Measurements from ENCODE around the gene APOBEC3B. TPM values are rescaled to one million over a fixed set of nuclear protein-coding genes. Genes with fewer than 3 reads are reported as not detected.

The APOBEC3B gene
- total RNA-seq, 1 donor from 2014 or later: 1.6 TPM

DNA sequence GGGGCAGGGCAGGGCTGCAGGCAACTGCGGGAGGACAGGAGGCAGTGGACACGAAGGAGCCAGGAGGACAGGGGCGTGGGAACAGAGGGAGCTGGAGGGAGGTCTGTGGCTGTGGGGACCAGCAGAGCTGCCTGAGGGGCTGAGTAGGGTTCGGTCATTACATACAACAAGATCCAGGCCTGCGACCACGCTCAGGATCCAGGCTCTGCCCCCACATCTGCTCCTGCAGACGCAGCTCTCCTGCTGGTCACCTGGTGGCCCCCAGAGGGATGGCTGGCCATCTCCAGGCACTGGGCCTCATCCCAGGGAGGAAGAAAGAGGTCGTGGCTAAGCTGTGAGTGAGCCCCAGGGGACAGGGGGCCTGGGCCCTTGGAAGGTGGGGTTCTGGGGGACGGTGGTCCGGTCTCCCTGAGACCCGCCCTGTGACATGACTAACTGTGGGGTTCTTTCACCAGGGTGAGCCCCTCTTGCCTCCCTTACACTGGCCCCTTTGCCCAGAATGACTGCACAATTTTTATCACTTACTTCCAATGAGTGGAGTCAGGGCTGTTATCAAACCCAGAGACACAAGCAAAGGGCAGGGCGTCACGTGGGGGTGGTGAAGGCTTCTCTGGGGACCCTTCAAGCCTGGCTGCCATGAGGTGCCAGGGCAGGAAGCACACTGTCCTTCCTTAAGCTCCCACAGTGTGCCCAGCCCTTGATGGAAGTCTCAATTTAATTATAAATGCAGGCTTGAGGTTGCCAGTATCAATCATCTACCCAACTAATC lies 31.4 kb upstream of the APOBEC3B start:
- Histone ChIP-seq H3K4me3 (ENCODE audit: low read length in 3 of 3) (no peak overlapping the region), H3K9me3 (ENCODE audit: control insufficient read depth in 3 of 3, low read length in 3 of 3) (no peaks in the 10 kb centered on the region), H3K36me3 (ENCODE audit: control insufficient read depth in 3 of 3, insufficient read depth in 3 of 3, low read length in 3 of 3) (no peaks in the 10 kb centered on the region), H3K27me3 (ENCODE audit: control insufficient read depth in 3 of 3, insufficient read depth in 3 of 3, low read length in 3 of 3) (peaks cover 23 to 51% (median 44%) of the 10 kb centered on the region in 3 donors), H3K9ac (ENCODE audit: low read depth in 1 of 3, low read length in 3 of 3) (no peak overlapping the region), H3K27ac (ENCODE audit: low read depth, low read length) (no peak overlapping the region), H3K4me1 (ENCODE audit: control insufficient read depth in 3 of 3, insufficient read depth in 3 of 3, low read length in 3 of 3) (no peaks in the 10 kb centered on the region)

DNA sequence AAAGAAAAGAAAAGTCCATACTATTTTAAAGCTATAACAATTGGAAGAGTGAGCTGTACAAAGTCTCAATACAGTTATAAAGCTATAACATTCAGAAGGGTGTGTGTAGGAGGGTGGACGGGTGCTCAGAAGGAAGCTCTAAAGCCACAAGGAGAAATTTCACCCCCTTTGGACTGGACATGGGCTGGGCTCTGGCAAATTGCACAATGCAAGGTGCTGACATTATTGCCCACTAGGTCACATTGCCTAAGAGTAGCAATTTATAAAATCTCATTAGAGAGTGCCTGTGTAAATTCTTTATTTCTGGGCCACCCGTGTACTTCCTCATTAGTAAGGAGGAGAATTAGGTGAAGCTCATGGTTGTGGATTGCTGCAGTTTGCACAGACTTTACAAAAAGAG lies 30.4 kb upstream of the APOBEC3B start:
- Histone ChIP-seq H3K9me3 (ENCODE audit: control insufficient read depth in 3 of 3, low read length in 3 of 3) (no peaks in the 10 kb centered on the region), H3K36me3 (ENCODE audit: control insufficient read depth in 3 of 3, insufficient read depth in 3 of 3, low read length in 3 of 3) (no peaks in the 10 kb centered on the region), H3K27ac (ENCODE audit: low read depth, low read length) (no peak overlapping the region), H3K4me1 (ENCODE audit: control insufficient read depth in 3 of 3, insufficient read depth in 3 of 3, low read length in 3 of 3) (no peaks in the 10 kb centered on the region), H3K9ac (ENCODE audit: low read depth in 1 of 3, low read length in 3 of 3) (no peak overlapping the region), H3K27me3 (ENCODE audit: control insufficient read depth in 3 of 3, insufficient read depth in 3 of 3, low read length in 3 of 3) (peaks cover 23 to 49% (median 48%) of the 10 kb centered on the region in 3 donors), H3K4me3 (ENCODE audit: low read length in 3 of 3) (no peak overlapping the region)

DNA sequence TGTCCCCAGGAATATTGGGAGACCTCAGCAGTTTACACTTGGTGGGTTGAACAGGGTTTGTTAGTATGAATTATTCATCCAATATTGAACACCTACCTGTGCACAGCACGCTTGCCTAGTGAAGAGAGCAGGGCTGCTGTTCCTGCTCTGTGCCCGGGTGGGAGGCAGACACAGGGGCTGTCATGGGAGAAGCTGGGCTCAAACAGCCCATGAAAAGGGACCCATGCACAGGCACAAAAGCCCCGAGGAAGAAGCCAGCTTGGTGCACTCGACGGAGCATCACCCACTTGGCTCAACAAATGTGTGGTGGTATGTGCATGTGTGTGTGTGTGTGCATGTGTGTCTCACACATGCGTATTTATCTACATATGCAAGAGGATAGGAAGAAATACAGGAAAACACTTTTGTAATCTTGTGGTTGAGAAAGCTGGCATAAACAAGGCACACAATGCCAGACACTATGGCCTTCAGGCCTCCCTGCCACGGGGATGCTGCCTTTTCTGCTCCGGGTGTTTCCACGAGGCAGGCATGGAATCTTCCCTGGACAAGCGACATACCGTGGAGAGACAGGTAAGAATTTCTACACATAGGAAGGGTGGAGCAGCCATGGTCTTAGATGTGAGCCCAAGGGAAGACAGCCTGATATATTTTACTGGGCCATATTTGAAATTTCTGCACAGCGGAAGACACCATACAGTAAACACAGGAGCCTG lies 29.7 kb upstream of the APOBEC3B start:
- H3K27ac ChIP-seq (ENCODE audit: low read depth, low read length): no peak overlapping the region

GRCh38 chr22:38953091-38953490 lies 29.1 kb upstream of the APOBEC3B start:
- Histone ChIP-seq H3K4me3 (ENCODE audit: low read length in 3 of 3) (no peak overlapping the region), H3K9ac (ENCODE audit: low read depth in 1 of 3, low read length in 3 of 3) (no peak overlapping the region)

More for the DNA sequence above, 29.7 kb upstream of the APOBEC3B start:
- H3K4me3 ChIP-seq (ENCODE audit: low read length in 3 of 3): no peak overlapping the region
- no peaks in the 10 kb centered on the region for H3K4me1 ChIP-seq (ENCODE audit: control insufficient read depth in 3 of 3, insufficient read depth in 3 of 3, low read length in 3 of 3)
- peaks cover 21 to 47% (median 45%) of the 10 kb centered on the region in 3 donors for H3K27me3 ChIP-seq (ENCODE audit: control insufficient read depth in 3 of 3, insufficient read depth in 3 of 3, low read length in 3 of 3)
- no peak overlapping the region for H3K9ac ChIP-seq (ENCODE audit: low read depth in 1 of 3, low read length in 3 of 3)
- H3K9me3 ChIP-seq (ENCODE audit: control insufficient read depth in 3 of 3, low read length in 3 of 3): no peaks in the 10 kb centered on the region
- no peaks in the 10 kb centered on the region for H3K36me3 ChIP-seq (ENCODE audit: control insufficient read depth in 3 of 3, insufficient read depth in 3 of 3, low read length in 3 of 3)

DNA sequence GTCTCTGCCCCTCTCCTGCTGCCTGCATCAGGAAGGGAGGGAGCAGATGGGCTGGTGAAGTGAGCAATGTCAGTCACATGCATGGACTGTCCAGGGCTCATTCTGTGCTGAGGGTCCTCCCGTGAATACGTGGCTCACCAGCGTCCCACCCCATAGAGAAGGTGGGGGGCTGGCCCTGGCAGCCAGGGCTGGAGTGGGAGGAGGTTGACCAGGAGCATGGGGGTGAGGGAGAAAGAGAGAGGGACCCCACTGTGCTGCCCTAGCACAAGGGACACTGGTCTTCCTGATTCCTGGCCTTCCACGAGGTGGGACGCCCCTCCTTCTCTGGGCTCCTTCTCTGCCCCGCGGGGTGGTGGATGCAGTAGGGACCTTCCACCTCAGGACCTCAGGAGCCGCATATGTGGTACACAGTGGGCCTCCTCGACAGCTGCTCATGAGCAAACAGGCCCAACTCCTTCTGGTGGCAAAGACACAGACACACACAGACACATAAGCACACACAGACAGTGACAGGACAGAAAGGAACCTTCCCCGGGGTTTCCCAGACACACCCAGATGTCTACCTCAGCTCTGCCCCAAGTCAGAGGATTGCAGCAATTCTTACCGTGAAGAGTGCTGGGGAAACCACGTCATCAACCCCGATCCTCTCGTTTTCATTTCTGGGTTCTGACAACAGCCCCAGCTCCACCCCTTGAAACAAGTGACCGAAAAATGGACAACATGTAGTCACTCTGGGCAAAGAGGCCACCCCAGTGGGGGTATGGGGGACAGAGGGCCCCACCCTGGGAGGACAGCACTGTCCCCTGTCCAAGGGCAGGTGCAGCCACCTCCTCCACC lies 28.4 kb upstream of the APOBEC3B start:
- Histone ChIP-seq H3K27me3 (ENCODE audit: control insufficient read depth in 3 of 3, insufficient read depth in 3 of 3, low read length in 3 of 3) (peaks cover 11 to 38% (median 36%) of the 10 kb centered on the region in 3 donors), H3K27ac (ENCODE audit: low read depth, low read length) (no peak overlapping the region), H3K36me3 (ENCODE audit: control insufficient read depth in 3 of 3, insufficient read depth in 3 of 3, low read length in 3 of 3) (no peaks in the 10 kb centered on the region), H3K4me1 (ENCODE audit: control insufficient read depth in 3 of 3, insufficient read depth in 3 of 3, low read length in 3 of 3) (no peaks in the 10 kb centered on the region), H3K9ac (ENCODE audit: low read depth in 1 of 3, low read length in 3 of 3) (peak overlapping the region in 1 of 3 donors; percentile 25), H3K9me3 (ENCODE audit: control insufficient read depth in 3 of 3, low read length in 3 of 3) (no peaks in the 10 kb centered on the region), H3K4me3 (ENCODE audit: low read length in 3 of 3) (no peak overlapping the region)

More at GRCh38 chr22:38953091-38953490, 29.1 kb upstream of the APOBEC3B start:
- H3K9me3 ChIP-seq (ENCODE audit: control insufficient read depth in 3 of 3, low read length in 3 of 3): no peaks in the 10 kb centered on the region
- H3K27me3 ChIP-seq (ENCODE audit: control insufficient read depth in 3 of 3, insufficient read depth in 3 of 3, low read length in 3 of 3): peaks cover 14 to 43% (median 39%) of the 10 kb centered on the region in 3 donors
- no peak overlapping the region for H3K27ac ChIP-seq (ENCODE audit: low read depth, low read length)
- H3K36me3 ChIP-seq (ENCODE audit: control insufficient read depth in 3 of 3, insufficient read depth in 3 of 3, low read length in 3 of 3): no peaks in the 10 kb centered on the region
- H3K4me1 ChIP-seq (ENCODE audit: control insufficient read depth in 3 of 3, insufficient read depth in 3 of 3, low read length in 3 of 3): no peaks in the 10 kb centered on the region

DNA sequence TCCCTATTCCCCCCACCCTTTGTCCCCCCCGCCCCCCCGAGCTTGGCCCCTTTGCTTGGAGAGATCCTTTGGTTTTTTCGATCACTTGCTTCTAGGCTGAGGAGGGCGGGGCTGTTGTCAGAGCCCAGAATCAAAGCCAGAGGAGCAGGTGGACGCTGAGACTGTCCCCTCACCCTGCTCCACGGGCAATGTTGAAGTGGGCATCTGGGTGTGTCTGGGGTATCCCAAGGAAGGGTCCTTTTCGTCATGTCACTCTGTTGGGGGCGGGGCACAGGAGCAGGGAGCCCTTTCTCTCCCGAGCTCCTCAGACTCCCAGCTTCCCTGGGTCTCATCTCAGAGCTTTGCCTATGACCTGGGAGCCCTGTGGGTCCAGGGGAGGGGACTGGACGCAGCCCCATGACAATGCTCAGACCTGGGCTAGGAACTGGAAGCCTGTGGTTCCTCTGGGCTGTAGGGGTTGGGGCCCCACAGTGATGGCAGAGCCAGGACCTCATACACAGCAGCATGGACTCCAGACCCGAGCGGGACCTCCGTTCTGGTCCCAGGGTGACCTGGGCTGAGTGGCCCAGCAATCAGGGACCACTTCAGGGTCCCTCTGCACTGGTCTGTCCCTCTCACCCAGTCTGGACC lies 27.6 kb upstream of the APOBEC3B start:
- Histone ChIP-seq H3K36me3 (ENCODE audit: control insufficient read depth in 3 of 3, insufficient read depth in 3 of 3, low read length in 3 of 3) (no peaks in the 10 kb centered on the region), H3K9ac (ENCODE audit: low read depth in 1 of 3, low read length in 3 of 3) (no peak overlapping the region), H3K27me3 (ENCODE audit: control insufficient read depth in 3 of 3, insufficient read depth in 3 of 3, low read length in 3 of 3) (peaks cover 11 to 41% (median 39%) of the 10 kb centered on the region in 3 donors), H3K4me3 (ENCODE audit: low read length in 3 of 3) (no peak overlapping the region), H3K9me3 (ENCODE audit: control insufficient read depth in 3 of 3, low read length in 3 of 3) (no peaks in the 10 kb centered on the region), H3K27ac (ENCODE audit: low read depth, low read length) (no peak overlapping the region), H3K4me1 (ENCODE audit: control insufficient read depth in 3 of 3, insufficient read depth in 3 of 3, low read length in 3 of 3) (no peaks in the 10 kb centered on the region)

GRCh38 chr22:38955250-38955905 lies 26.8 kb upstream of the APOBEC3B start:
- Histone ChIP-seq H3K9ac (ENCODE audit: low read depth in 1 of 3, low read length in 3 of 3) (no peak overlapping the region), H3K27me3 (ENCODE audit: control insufficient read depth in 3 of 3, insufficient read depth in 3 of 3, low read length in 3 of 3) (peaks cover 11 to 38% (median 33%) of the 10 kb centered on the region in 3 donors), H3K27ac (ENCODE audit: low read depth, low read length) (no peak overlapping the region), H3K9me3 (ENCODE audit: control insufficient read depth in 3 of 3, low read length in 3 of 3) (no peaks in the 10 kb centered on the region), H3K36me3 (ENCODE audit: control insufficient read depth in 3 of 3, insufficient read depth in 3 of 3, low read length in 3 of 3) (no peaks in the 10 kb centered on the region), H3K4me3 (ENCODE audit: low read length in 3 of 3) (no peak overlapping the region), H3K4me1 (ENCODE audit: control insufficient read depth in 3 of 3, insufficient read depth in 3 of 3, low read length in 3 of 3) (no peaks in the 10 kb centered on the region)

GRCh38 chr22:38955926-38956325 lies 26.2 kb upstream of the APOBEC3B start:
- Histone ChIP-seq H3K9me3 (ENCODE audit: control insufficient read depth in 3 of 3, low read length in 3 of 3) (no peaks in the 10 kb centered on the region), H3K27ac (ENCODE audit: low read depth, low read length) (no peak overlapping the region), H3K9ac (ENCODE audit: low read depth in 1 of 3, low read length in 3 of 3) (no peak overlapping the region), H3K36me3 (ENCODE audit: control insufficient read depth in 3 of 3, insufficient read depth in 3 of 3, low read length in 3 of 3) (no peaks in the 10 kb centered on the region), H3K27me3 (ENCODE audit: control insufficient read depth in 3 of 3, insufficient read depth in 3 of 3, low read length in 3 of 3) (peaks cover 11 to 38% (median 28%) of the 10 kb centered on the region in 3 donors), H3K4me1 (ENCODE audit: control insufficient read depth in 3 of 3, insufficient read depth in 3 of 3, low read length in 3 of 3) (no peaks in the 10 kb centered on the region), H3K4me3 (ENCODE audit: low read length in 3 of 3) (no peak overlapping the region)

DNA sequence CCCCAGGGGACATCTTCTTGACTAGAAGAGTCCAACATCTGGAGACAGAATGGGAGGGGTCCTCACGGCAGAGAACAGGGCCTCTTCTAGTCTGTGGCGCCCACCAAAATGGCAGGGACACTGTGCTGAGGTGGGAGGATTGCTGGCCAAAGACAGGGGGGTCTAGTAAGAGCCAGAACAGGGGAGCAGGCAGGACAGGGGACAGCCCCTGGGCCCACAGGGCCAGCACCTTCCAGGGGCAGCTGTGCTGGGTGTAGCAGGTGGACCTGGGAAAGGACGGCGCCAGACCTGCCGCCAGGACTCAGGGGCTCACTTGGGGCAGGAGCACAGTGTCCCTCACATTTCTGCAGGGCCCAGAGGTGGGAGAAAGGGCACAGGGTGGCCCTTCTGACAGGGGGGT lies 25.6 kb upstream of the APOBEC3B start:
- Histone ChIP-seq H3K9ac (ENCODE audit: low read depth in 1 of 3, low read length in 3 of 3) (no peak overlapping the region), H3K4me1 (ENCODE audit: control insufficient read depth in 3 of 3, insufficient read depth in 3 of 3, low read length in 3 of 3) (no peaks in the 10 kb centered on the region), H3K27ac (ENCODE audit: low read depth, low read length) (no peak overlapping the region)

More for the DNA sequence above, 25.6 kb upstream of the APOBEC3B start:
- no peaks in the 10 kb centered on the region for H3K36me3 ChIP-seq (ENCODE audit: control insufficient read depth in 3 of 3, insufficient read depth in 3 of 3, low read length in 3 of 3)
- H3K9me3 ChIP-seq (ENCODE audit: control insufficient read depth in 3 of 3, low read length in 3 of 3): no peaks in the 10 kb centered on the region
- H3K27me3 ChIP-seq (ENCODE audit: control insufficient read depth in 3 of 3, insufficient read depth in 3 of 3, low read length in 3 of 3): peaks cover 11 to 38% (median 28%) of the 10 kb centered on the region in 3 donors
- H3K4me3 ChIP-seq (ENCODE audit: low read length in 3 of 3): no peak overlapping the region
